HG03558 (cell line): ENCODE results near the gene SIRT7.

Source experiments
- ATAC-seq: cut with Tn5 transposase; IDR thresholded peaks from one replicate; pipeline ENCODE4 v1.9.1; 2021; ENCODE audit warnings: moderate number of reproducible peaks; ENCODE audit not compliant: unreplicated experiment; ENCODE audit errors: extremely low read depth

The SIRT7 gene

DNA sequence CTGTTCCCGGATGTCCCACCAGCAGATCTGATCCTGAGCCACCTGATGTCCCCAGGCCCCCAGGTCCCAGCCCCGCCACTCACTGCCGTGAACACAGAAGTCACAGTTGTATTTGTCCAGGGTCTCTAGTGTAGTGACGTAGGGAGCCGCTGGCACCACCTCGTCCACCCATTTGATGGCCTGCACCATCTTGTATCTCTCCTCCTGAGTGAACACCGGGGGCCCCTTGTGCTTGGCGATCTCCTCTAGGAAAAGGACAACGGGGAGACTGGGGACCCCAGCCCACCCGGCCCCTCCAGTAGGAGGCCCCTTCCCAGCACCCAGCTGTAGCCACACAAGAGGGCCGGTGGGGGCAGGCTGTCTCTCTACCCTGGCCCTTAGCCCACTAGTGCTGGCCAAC is 9.2 kb downstream of the SIRT7 start:
- no peak for ATAC-seq

DNA sequence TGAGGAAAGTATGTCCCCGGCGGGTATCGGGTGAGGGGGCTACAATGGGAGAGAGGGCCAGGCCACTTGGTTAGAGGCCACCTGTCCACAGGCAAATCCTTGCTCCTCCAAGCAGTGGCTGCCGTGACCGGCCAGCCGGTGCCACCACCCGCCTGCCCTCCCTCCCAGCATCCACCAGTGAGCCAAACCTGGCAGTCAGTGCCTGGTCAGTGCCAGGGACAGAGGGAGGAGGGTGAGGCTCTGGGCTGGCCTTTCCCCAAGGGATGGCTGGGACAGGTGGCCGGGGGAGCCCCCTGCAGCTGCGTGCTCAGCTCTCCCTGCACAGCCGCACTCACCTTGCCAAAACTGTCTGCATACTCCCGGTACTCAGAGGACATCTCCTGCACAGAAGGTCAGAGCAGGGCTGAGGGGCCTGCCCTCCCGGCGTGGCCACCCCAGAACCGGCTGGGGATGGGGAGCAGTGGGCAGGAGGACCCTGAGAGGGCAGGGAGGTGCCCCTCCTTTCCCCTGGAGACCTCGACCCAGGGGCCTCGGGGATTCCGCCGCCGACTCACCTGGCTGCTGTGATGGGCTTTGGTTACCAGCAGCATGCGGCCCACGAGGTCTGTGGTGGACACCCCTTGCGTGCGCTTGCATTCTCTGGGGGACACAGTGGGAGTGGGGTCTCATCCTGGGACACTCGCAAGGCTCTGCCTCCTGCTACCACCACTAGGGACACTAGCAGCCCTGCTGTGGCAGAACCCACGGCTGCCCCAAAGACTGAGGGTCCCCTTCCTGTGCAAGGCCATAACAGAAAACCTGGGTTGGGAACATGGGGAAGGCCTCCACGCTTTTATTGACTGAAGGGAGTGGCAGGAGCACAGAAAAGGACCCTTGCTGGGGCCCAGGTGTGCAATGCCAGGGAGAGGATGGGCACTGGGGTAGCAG is 10.5 kb downstream of the SIRT7 start:
- ATAC-seq: no peak

DNA sequence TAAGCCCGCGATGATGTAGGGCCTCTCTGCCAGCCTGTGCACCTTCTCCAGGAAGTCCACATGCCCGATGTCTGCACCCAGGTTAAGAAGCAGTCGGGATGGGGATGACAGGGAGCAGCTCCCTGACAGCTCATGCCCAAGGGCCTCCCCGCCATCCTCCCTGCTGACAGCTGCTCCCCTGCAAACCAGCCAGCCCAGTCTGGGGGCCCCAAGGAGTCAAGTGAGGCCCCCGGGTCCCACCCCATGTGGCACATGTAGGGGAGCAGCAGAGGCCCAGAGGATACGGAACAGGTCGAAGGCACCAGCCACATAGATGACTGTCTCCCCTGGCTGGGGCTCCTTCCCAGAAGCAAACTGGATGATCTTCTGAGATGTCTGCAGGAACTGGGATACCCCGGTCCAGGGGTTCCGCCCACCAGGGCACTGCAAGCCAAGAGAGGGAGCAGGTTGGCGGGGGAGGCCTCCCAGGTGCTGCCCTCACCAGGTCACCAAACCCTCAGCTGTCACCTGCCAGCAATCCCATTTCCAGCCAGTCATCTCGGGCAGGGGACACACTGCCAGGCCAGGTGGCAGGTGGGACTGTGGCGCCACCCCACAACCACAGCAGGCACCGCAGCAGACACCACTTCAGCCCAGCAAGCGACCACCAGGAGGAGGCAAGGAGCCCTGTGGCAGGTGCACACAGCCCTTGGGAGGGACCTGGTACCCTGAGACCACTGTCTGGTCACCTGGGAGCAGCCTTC is 11.3 kb downstream of the SIRT7 start:
- no peak for ATAC-seq

DNA sequence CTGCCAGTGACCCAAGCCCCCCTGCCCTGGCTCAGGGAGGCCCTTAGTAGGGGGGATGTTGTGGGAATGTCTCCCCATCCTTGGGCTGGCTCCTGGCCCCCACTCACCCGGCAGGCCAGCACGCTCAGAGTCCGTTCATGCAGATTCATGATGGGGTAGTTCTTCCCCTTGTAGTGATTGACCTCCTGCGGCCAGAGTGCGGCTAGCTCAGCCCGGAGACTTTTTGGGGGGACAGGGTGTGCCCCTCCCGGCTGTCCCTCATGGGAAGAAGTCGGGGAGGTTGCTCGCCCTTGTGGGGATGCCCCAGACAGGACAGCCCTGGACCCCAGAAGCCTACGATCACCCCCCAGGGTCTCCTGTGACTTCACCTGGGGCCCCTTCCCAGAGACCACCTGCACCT is 12.0 kb downstream of the SIRT7 start:
- ATAC-seq: no peak

DNA sequence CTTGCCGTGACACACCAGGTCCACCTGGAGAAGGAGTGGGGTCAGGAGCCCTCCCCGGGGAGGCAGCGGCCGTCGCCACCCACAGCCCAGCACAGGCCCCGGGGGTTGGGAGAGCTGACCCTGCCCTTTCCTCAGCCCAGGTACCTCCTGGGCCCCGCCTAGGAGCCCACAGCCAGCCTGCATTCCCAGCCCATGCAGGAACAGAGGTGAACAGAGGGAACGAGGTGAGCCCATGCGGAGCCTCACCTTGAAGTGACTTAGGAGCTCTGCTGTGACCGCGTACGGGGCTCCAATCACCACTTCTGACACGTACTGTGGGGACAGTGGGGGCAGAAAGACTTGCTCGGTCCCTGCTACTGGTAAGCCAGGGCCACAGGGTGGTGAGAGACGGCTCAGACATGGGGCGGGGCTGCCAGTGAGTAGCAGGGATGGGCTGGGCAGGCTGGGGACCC is 12.5 kb downstream of the SIRT7 start:
- no peak for ATAC-seq

DNA sequence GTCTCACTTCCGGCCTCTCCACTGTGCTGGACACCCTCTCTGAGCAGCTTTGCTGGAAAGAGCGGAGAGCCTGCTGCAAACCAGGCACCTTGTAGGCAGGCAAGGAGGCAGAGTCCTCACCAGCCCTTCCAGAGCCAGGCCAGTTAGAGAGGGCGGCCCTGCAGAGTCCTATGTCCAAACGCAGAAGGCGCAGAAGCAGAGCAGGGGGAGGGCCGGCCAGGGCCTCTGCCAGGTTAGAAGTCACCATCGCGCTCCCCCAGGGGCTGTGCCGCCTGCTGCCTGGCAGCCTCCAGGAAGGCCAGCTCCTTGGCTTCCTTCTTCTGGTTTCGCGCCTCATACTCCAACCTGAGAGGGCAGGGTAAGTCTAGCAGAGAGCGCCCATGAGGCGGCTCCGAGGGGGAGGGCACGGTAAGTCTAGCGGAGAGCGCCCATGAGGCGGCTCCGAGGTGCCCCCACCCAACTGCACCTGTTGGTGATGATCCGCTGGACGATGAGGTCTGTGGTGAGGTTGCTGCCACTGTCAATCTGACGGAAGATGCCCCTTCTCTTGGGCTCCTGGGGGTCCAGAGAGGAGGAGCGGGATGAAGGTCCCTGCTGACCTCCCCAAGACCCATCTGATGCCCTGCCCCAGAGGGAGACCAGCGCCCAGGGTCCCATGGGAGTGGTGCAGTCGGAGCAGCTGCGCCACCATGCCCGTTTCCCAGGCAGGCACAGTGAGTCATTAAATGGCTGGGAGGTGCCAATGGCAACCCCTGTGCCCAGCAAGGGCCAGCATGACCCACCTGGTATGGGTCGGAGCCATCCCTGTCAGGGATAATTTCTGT is 13.2 kb downstream of the SIRT7 start:
- no peak for ATAC-seq

DNA sequence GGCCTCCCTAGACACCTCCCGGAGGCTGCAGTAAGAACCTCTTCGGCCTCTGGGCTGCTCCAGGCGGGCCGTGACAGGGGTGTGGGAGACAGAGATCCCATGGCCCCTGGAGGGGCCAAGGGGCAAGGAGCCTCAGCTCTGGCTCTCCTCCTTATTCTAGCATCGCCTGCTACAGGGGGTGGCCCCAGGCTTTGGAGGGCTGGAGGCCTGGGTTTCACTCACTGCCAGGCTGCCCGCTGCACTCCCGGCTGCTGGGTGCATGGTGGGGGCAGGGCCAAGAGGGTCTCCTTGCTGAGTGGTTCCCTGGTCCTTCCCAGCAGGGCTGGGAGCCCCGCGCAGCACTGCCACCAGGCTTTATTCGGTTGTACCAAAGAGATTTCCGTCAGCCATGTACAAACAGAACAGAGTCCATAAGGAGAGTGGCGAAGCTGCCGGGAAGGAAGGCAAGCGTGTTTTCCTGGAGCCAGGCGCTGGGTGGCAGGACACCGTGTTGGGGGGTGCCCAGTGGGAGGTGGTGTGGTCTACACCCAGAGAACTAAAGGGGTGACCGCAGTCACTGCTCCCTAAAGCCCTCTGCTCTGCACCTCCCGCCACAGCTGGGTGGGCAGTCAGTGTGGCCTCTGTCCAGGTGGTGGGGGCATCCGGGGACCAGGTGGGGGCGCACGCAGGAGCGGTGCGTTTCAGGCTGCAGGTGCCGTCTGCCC is 13.9 kb downstream of the SIRT7 start:
- ATAC-seq: no peak

DNA sequence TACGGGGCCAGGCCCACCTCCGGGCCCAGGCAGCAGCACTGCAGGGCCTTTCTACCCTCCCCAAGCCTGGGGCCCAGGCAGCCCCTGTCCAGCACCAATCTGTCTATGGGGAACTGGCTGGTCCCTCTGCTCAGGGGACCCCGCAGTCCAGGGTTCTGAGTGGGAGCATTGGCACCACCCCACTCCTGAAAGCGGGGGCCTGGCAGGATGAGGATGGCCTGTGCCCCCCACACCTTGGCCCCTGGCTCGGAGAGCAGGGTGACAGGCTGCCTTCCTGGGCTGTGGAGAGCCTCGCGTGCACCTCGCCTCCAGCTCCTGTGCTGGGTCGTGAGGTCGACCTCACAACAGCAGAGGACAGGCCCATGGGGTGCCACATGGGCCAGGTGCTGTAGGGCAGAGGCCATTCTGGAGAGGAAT is 14.6 kb downstream of the SIRT7 start:
- ATAC-seq: no peak

DNA sequence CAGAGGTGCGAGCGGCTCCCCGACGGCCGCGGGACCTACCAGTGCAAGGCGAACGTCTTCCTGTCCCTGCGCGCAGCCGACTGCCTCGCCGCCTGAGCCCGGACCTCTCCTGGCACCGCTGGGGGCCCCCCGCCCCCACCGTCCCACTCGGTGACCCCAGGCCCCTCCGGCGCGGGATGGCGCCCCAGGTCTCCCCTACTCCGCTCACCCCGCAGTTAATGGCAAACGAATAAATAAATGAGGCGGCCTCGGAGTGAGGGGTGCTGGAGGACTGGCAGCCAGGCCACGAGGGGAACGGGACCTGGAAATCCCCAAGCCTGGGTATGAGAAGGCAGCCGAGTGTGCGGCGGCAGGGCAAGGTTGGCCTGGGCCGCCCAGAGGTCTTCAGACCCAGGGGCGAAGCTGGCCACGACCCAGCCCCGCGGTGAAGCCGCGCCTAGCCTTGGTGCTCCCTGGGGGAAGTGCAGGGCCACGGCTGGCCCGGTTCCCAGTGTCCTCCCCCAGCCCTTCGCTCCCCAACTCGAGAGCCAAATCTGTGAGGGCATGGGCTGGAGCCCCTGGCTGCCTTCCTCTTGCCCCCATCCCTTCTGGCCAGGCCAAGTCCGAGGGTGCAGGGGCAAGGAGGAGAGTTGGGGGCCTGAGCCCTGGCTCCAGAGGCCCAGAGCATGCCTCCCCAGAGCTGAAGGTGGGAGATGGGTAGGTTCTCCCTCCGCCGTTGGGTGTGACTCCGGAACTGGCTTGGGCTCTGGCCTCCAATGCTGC is 15.1 kb downstream of the SIRT7 start:
- ATAC-seq: no peak

DNA sequence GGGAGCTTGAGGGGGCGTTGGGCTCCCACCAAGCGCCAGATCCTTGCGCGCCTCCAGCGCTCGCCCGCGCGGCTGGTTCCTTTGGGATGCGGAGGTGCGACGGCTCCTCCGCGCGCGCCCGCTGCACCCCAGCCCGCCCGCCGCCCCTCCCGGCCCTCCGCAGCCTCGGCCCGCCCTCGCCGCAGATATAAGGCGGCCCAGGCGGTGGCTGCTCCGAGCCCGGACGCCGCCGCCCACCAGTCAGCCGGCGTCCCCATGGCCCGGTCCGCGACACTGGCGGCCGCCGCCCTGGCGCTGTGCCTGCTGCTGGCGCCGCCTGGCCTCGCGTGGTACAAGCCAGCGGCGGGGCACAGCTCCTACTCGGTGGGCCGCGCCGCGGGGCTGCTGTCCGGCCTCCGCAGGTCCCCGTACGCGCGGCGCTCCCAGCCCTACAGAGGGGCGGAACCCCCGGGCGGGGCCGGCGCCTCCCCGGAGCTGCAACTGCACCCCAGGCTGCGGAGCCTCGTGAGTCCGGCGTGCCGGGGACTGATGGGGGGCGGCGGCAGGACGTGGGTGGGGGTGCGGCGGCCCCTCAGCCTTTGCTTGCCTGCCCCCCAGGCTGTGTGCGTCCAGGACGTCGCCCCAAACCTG is 15.8 kb downstream of the SIRT7 start, which contains the start of gene NPB:
Gene NPB, plus strand, starts transcription at position 216 of the 630 bp plus-strand sequence. Its CDS starts 40 bp downstream, at position 256.
- no peak for ATAC-seq

DNA sequence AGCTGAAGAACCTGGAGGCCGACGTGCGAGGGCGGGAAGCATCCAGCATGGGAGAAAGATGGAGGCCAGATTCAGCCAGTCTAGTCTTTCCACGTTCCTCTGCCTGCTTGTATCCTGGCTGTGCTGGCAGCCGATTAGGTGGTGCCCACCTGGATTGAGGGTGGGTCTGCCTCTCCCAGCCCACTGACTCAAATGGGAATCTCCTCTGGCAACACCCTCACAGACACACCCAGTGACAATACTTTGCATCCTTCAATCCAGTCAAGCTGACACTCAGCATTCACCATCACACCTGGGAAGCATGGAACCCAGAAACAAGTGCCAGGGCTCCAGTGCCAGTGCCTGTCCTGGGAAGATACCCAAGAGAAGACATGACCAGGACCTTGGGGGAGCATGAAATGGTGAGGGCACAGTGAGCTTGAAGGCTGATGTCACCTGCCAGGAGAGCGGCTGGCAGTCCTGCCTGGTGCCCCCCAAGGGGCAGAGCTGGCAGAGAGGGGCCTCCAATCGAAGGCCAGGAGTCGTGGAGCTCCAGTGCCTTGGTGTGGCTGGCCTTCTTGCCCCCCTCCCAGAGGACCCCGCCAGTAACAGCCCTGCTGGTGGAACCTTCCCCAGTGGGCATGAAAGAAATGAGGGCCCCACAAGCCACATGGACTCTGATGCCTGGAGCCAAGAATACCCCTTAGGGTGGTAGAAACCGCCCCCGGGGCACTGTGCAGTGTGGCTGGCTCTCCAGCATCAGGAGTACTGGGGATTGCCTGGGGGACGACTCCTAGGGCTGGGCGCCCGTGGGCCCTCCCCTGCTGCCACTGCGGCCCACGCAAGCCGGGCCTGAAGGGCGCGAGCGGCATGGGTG is 16.6 kb downstream of the SIRT7 start:
- ATAC-seq: no peak

DNA sequence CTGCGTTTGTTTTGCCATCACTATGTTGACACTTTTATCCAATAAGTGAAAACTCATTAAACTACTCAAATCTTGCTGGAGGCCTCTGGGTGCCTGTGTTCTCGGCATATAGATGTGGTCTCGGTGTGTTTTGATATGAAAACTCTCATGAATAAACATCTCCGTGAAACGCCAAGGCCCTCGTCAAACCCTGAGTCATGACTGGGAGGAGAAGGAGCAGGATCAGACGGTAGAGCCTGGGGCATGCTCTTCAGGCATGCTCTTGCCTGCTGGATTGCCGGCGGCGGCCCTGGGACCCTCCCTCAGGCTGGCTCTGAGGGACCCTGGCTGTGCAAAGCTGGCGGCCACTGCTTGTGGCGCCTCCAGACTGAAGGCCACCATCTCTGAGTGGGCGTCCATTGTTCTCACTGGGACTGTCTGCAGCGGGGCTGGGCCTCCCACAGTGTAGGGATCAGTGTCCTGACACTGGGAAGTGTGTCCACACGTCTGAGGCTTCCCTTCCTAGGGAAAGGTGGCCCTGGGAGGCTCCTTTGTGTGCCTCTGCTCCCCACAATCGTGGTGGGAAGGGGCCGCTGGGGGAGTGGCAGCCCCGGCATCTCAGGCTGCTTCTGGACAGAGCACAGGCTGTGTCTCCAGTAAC is 17.7 kb downstream of the SIRT7 start:
- no peak for ATAC-seq

DNA sequence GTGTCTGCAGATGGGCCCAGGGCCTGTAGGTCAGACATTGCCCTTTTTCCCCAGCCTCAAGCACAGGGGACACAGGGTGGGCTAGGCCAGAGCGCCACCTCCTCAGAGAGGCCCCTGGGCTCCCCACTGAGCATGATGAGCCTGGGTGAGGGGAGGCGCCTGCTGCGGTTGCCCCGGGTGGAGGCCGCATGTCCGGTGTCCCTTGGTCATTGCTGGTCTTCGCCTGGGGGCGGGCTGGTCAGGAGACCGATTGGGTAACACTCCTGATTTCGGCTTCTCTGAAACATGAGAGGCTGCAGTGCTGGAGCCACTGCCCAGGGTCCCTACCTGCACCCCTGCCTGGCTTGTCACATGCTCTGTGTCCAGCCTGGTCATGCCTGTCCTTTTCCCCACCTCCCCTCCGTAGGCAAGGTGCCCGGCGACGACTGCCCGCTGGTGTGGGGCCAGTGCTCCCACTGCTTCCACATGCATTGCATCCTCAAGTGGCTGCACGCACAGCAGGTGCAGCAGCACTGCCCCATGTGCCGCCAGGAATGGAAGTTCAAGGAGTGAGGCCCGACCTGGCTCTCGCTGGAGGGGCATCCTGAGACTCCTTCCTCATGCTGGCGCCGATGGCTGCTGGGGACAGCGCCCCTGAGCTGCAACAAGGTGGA is 18.3 kb downstream of the SIRT7 start:
- ATAC-seq: no peak

DNA sequence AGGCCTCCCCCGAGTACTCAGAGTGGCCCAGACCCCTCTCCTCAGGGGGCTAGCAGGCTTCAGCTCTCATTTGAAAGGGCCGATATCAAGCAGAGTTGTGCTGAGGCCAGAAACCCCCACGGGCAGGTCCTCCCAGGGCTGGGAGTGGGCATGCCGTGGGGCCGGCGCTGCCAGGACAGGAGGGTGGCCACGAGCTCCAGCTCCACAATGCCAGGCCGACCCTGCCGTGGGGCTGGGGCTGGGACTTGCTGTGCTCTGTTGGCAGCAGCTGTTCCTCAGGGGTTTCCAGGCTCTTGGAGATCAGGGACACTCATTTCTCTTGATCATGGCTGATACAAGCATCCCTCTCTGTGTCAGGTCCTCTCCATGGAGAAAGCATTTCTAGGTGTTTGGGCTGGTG is 19.1 kb downstream of the SIRT7 start:
- ATAC-seq: no peak

DNA sequence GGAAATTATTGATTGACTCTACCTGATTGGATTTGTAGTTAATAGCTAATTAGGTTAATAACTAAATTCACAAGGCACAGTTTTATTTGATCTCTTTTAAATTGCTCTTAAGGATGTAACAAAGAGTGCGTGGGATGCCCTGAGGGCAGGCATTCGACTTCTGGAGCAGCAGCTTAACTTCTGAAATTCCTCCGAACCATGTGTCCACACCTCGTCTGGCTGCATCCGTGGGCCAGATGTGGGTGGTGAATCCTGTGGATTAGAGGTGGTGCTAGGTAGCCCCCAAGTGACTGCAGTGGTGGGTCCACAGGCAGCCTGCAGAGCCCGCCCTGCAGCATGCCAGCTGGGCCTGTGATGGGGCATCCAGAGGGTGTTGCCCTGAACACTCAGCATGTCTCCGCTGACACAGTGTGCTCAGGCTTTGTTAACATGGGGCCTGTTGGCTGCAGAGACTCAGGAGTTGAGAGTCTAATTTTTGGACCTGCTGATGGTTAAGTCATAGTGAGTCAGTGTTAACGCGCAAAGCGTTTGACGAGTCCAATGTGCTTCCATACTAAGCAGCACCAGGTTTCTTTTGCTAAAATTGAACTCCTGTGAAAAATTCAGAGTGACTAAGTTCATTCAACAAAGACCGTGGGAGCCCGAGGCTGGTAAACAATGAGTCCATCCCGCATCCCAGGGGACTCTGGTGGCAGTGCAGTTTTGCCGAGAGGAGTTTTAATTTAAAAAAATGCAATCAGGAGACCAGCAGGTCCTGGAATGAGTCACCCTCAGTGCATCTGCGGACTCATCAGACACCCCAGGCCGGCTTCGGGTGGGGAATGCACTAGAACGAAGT is 19.7 kb downstream of the SIRT7 start:
- no peak for ATAC-seq

DNA sequence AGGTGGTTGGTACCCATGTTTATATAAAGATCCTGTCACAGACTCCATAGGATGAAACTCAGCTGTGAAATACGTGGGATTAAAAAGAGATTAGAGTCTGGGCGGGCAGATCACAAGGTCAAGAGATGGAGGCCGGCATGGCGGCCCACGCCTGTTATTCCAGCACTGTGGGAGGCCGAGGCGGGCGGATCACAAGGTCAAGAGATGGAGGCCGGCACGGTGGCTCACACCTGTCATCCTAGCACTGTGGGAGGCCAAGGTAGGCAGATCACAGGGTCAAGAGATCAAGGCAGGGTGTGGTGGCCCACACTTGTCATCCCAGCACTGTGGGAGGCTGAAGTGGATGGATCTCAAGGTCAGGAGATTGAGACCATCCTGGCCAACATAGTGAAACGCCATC is 22.6 kb downstream of the SIRT7 start:
- no peak for ATAC-seq
